Activated T-helper 2 cell treated with anti-CD3 and anti-CD28 coated beads, Interferon-gamma antibody, Interleukin-2, Interleukin-4, amounts not matched to agents 10 μg/mL and 5 μg/mL and 100 μg/mL, durations not matched to agents 14 hours and 24 hours and 36 hours (primary cell): ENCODE data around the gene BOK. TPM values are rescaled to one million over a fixed set of nuclear protein-coding genes. Genes with fewer than 3 reads are reported as not detected.

Experiments used
- DNase-seq: peaks from one replicate; pipeline ENCODE4 v3.0.0; 2021; ENCODE audit warnings: low spot score
- H3K27ac Mint-ChIP-seq: one replicate; pipeline ENCODE4 v1.8.0; 2021; ENCODE audit warnings: mixed read lengths
- H3K27me3 Mint-ChIP-seq: one replicate; pipeline ENCODE4 v1.8.0; 2021; ENCODE audit warnings: low read depth, mixed read lengths
- H3K36me3 Mint-ChIP-seq: one replicate; pipeline ENCODE4 v1.8.0; 2021; ENCODE audit warnings: low read depth, mixed read lengths
- H3K4me1 Mint-ChIP-seq: one replicate; pipeline ENCODE4 v1.8.0; 2021; ENCODE audit warnings: low read depth, mixed read lengths
- H3K4me3 Mint-ChIP-seq: one replicate; pipeline ENCODE4 v1.8.0; 2021; ENCODE audit warnings: low read depth, mild to moderate bottlenecking, moderate library complexity, mixed read lengths
- H3K9me3 Mint-ChIP-seq: one replicate; pipeline ENCODE4 v1.8.0; 2021; ENCODE audit warnings: mixed read lengths
- intact Hi-C: fragments of 100-400 bp; cut with micrococcal nuclease; formaldehyde crosslinking; loops from one replicate; pipeline ENCODE4 v1.15.1; 2023
- total RNA-seq: library from RNA; stranded (reverse); gene quantifications from 2 replicates; pipeline ENCODE4 v1.2.3, GENCODE V29; 2022

BOK gene
- total RNA-seq, 1 donor from 2014 or later = 0.27 TPM

DNA sequence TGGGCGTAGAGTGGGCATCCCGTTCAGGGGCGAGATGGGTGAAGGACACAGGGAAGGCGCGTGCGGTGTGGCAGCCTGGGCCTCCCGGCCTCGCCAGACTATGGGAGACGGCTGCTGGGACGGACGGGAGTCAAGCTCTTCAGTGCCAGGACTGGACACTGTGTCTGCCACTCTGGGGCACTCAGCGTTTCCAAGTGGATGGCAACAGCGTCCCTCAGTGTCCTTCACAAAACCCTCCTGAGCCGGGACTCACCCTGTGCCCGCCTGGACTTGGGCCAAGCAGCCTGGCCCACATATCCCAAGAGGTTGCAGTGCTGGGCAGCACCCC lies 16.3 kb upstream of the BOK start:
- Mint-ChIP-seq H3K4me1 (peaks cover 3% of the 10 kb centered on the region), H3K36me3 (no peaks in the 10 kb centered on the region), H3K27ac (no peak overlapping the region), H3K9me3 (no peaks in the 10 kb centered on the region), H3K4me3 (no peak overlapping the region), H3K27me3 (peaks cover 17% of the 10 kb centered on the region)
- DNase-seq = no peak
- intact Hi-C loops = no loop called here

DNA sequence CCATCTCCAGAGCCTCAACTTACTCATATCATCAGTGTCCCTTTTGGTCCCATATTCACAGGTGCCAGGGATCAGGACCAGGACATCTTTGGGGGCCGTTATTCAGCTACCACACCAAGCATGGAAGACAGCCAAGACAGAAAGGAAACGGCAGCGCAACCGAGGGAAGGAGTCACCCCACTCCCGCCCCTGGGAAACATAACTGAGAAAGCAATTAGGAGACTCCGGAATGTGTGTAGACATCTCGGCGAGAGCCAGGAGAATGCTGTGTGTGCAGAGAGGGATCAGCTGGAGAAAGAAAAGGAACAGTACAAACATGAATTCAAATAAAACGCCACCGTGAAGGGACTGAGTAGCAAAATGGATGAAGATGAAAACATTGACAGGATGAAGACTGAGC lies 13.4 kb upstream of the BOK start:
- Mint-ChIP-seq H3K27ac (no peak overlapping the region), H3K36me3 (no peaks in the 10 kb centered on the region), H3K27me3 (peaks cover 17% of the 10 kb centered on the region), H3K4me1 (peaks cover 3% of the 10 kb centered on the region), H3K9me3 (no peaks in the 10 kb centered on the region), H3K4me3 (no peak overlapping the region)
- no peak for DNase-seq
- intact Hi-C loops = no loop called here

DNA sequence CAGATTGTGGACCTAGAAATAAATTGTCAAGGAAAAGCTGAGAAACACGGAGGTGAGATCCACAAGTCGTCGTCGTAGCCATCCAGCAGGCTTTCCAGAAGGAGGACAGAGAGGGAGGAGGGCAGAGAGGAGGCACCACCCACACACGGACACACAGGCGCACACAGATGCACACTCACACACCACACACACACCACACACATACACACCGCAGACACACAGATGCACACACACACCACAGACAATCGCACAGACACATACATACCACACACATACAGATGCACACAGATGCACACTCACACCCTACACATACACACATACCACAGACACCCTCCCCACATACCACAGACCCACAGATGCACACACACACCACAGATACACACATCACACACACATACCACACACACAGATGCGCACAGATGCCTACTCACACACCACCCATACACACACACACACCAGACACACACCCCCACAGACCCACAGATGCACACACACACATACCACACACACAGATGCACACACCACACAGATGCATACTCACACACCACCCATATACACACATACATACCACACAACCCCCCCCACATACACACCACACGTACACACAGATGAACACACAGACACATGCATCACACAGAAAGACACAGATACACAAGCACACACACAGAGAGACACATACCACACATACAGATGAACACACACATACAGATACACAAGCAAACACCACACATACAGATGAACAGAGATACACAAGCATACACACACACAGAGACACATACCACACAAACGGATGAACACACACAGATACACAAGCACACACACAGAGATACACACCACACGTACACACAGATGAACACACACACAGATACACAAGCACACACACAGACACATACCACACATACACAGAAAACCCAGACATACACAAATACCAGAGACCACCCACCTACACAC lies 12.7 kb upstream of the BOK start:
- Mint-ChIP-seq H3K9me3 (no peaks in the 10 kb centered on the region), H3K4me3 (no peak overlapping the region), H3K36me3 (no peaks in the 10 kb centered on the region), H3K27me3 (peaks cover 13% of the 10 kb centered on the region), H3K27ac (no peak overlapping the region), H3K4me1 (no peaks in the 10 kb centered on the region)
- DNase-seq = no peak
- intact Hi-C loops = no loop called here

DNA sequence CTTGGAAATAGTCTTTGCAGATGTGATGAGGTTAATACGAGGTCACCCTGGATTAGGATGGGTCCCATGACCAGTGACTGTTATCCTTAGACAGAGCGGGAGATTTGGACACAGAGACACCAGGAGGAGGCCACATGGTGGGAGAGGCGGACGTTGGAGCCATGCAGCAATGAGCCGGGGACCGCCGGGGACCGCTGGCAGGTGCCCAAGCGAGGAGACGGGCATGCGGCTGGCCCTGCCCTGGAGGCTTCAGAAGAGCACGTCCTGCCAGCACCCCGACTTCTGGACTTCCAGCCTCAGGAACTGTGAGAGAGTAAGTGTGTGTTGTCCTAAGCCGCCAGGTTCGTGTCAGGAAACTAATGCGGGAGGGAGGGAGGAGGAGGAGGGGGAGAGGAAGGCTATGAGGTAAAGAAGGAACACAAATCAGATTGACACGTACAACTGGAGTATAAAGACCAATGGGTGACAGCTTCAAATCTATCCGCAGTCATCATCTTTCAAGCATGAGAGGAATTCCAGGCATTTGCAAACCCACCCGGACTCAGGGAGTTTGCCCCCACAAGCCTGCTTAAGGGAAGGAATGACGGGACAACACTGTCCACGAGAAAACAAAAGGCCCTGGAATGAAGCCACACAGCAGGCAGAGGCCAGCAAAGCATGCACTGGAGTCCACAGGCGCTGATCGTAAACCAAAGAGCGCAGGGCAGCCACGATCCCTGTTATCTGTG lies 11.6 kb upstream of the BOK start:
- H3K36me3 Mint-ChIP-seq = no peaks in the 10 kb centered on the region
- no peak overlapping the region for H3K4me3 Mint-ChIP-seq
- H3K27ac Mint-ChIP-seq = no peak overlapping the region
- no peaks in the 10 kb centered on the region for H3K9me3 Mint-ChIP-seq
- no peaks in the 10 kb centered on the region for H3K4me1 Mint-ChIP-seq
- DNase-seq = no peak
- intact Hi-C loops = no loop called here
- peaks cover 18% of the 10 kb centered on the region for H3K27me3 Mint-ChIP-seq

DNA sequence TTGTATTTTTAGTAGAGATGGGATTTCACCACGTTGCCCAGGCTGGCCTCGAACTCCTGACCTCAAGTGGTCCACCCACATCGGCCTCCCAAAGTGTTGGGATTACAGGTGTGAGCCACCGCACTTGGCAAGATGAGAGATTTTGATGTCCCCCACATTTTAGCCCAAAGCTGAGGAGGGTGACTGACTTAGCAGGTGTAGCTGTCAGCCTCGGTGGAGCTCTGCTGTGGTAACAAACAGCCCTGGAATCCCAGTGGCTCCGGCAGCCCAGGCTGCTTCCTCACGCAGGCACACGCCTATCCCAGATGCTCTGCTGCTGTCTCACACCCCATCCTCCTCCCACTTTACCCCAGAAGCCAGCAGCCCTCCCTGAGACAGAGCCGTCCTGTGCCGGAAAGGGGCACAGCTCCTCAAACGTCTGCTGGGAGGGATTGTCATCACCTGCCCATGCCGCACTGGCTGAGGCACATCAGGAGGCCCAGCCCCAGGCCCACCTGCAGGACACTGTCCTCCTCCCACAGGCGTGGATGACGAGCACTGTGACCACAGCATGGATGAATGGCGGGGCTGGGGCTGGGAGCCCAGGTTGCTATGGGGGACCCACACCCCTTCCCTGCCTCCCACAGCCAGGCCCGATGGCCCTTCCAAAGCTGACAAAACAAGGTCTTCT lies 10.6 kb upstream of the BOK start:
- no peaks in the 10 kb centered on the region for H3K36me3 Mint-ChIP-seq
- intact Hi-C loops = no loop called here
- no peak overlapping the region for H3K4me3 Mint-ChIP-seq
- no peak for DNase-seq
- H3K27me3 Mint-ChIP-seq = peaks cover 17% of the 10 kb centered on the region
- no peaks in the 10 kb centered on the region for H3K4me1 Mint-ChIP-seq
- H3K27ac Mint-ChIP-seq = no peak overlapping the region
- H3K9me3 Mint-ChIP-seq = no peaks in the 10 kb centered on the region

DNA sequence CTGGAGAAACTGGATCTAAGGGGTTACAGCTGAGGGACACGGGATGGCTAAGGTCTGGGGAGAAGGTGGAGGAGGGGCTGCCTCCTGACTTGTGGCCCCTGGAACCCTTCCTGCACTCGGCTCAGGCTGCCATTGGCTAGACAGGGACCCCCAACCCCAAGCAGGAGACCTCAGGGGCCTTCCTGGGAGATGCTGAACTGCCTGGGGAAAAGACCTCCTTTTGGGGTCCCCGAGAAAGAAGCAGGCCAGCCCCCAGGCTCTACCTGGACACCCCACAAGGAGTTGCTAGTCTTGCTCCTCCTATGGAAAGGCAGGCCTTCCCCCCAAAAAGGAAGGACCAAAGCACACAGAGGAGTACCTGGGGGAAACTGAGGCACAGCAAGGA lies 10.1 kb upstream of the BOK start:
- H3K27me3 Mint-ChIP-seq = peaks cover 14% of the 10 kb centered on the region
- no peaks in the 10 kb centered on the region for H3K36me3 Mint-ChIP-seq
- H3K9me3 Mint-ChIP-seq = no peaks in the 10 kb centered on the region
- H3K4me1 Mint-ChIP-seq = no peaks in the 10 kb centered on the region
- no peak for DNase-seq
- no peak overlapping the region for H3K27ac Mint-ChIP-seq
- intact Hi-C loops = no loop called here
- no peak overlapping the region for H3K4me3 Mint-ChIP-seq

DNA sequence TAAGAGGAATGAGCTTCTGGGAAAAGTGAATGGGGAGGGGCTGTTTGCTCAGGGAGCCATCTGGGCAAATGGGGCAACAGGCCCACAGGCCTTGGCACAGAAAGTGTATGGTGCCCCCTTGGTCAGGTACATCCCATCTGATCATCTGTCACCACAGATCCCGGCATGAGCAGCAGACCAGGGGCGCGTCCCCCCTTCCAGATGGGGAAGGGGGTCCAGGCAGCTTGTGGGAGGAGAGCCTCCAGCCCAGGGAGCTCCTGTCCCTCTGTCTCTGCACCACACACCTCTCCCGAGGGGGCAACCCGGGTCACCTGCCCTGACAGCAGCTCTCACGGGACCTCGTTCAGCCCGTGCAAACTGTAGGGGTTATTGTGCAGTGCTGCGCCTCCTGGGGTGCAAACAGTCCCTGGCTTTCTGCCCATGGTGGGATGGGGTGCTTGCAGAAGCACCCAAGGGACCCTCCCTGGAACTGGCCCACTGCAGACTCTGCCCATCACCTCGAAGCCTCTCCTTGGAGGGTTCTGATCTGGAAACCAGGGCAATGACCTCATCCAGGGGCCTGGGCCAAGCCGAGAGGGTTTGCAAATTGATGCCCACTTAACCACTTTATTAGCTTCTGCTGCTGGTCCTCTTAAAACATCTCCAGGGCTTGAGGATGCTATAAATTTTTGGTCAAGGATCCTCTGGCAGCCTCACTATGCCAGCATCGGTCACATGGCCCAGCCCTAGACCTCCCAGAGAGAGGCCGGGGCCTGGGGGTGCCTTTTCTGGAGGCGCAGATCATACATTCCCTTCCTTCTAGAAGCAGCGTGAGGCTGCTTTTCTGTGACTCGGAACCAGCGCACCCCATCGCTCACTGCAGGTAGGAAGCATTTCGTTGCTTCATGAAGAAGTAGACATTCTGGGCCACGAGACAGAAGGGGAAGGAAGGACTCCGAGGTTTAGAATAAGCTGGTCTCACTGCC lies 7.6 kb upstream of the BOK start:
- H3K4me3 Mint-ChIP-seq = no peak overlapping the region
- H3K27ac Mint-ChIP-seq = no peak overlapping the region

DNA sequence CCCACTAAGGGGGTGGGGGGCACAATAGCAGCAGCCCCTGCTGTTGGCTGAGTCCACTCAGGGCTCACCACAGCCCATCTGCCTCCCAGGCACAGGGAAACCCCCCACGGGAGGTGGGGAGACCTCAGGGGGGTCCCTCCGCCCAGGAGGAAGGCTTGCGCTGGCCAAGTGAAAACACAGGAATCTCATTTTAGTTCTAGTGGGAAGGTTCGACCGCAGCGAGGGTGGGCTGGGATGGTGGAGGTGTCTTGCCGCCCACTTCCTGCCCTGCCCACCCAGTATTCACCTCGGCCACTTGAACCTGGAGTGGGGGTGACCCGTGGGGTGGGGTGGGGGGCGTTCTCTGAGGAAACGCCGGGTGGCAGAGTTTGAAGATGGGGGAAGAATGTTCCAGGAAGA lies 6.9 kb upstream of the BOK start:
- no peak overlapping the region for H3K4me3 Mint-ChIP-seq
- intact Hi-C loops = no loop called here
- H3K27ac Mint-ChIP-seq = no peak overlapping the region
- no peaks in the 10 kb centered on the region for H3K9me3 Mint-ChIP-seq
- peaks cover 18% of the 10 kb centered on the region for H3K27me3 Mint-ChIP-seq
- DNase-seq = no peak
- no peaks in the 10 kb centered on the region for H3K36me3 Mint-ChIP-seq
- H3K4me1 Mint-ChIP-seq = peaks cover 2% of the 10 kb centered on the region

More for the DNA sequence above, 7.6 kb upstream of the BOK start:
- Mint-ChIP-seq H3K27me3 (peaks cover 17% of the 10 kb centered on the region), H3K36me3 (no peaks in the 10 kb centered on the region), H3K9me3 (no peaks in the 10 kb centered on the region), H3K4me1 (peaks cover 2% of the 10 kb centered on the region)
- intact Hi-C loops = no loop called here
- no peak for DNase-seq

DNA sequence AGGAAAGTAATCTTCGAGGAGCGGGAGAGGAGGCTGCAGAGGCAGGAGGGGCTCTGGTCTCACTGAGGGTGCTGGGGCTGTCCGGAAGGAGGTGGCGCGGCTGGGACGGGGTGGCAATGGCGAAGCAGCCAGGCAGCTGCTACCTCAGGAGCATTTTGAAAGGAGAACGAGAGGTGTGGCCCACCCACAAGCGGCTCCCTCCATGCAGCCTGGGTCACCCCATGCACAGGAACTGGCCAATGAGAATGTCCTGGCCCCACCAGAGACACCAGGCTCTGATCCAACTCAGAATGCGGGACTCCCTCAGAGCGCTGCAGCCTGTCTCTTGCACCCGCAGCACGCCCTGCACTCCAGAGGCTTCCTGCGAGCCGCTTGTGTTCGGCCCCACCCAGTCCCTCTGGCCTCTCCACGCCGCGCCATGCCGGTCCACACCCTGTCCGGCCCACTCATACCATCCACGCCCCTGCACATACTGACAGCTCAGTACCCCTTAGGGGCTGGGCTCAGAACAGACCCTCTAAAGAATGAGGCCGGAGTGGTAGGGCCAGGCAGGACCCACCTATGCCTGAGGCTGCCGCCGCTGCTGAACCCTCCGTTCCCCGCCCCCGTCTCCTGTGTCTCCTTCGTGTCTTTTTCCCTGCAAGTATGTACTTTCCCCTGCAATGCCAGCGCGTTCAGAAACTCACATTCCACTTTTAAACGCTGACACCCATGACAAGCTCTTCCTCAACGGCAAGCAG lies 6.4 kb upstream of the BOK start:
- Mint-ChIP-seq H3K27ac (no peak overlapping the region), H3K27me3 (peaks cover 20% of the 10 kb centered on the region), H3K9me3 (no peaks in the 10 kb centered on the region), H3K4me1 (peaks cover 2% of the 10 kb centered on the region), H3K4me3 (no peak overlapping the region), H3K36me3 (no peaks in the 10 kb centered on the region)
- DNase-seq = no peak
- intact Hi-C loops = no loop called here

DNA sequence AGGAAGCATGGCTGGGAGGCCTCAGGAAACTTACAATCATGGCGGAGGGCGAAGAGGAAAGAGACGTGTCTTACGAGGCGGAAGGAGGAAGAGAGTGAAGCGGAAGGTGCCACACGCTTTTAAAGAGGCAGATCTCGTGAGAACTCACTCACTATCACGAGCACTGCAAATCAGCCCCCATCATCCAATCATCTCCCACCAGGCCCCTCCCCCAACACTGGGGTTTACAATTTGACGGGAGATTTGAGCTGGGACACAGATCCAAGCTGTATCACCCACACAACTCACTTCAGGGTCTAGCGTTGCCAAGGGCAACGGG lies 5.1 kb upstream of the BOK start:
- peaks cover 7% of the 10 kb centered on the region for H3K4me1 Mint-ChIP-seq
- no peak overlapping the region for H3K27ac Mint-ChIP-seq
- H3K4me3 Mint-ChIP-seq = no peak overlapping the region
- DNase-seq = no peak
- H3K36me3 Mint-ChIP-seq = no peaks in the 10 kb centered on the region
- intact Hi-C loops = no loop called here
- H3K27me3 Mint-ChIP-seq = peaks cover 33% of the 10 kb centered on the region
- no peaks in the 10 kb centered on the region for H3K9me3 Mint-ChIP-seq

DNA sequence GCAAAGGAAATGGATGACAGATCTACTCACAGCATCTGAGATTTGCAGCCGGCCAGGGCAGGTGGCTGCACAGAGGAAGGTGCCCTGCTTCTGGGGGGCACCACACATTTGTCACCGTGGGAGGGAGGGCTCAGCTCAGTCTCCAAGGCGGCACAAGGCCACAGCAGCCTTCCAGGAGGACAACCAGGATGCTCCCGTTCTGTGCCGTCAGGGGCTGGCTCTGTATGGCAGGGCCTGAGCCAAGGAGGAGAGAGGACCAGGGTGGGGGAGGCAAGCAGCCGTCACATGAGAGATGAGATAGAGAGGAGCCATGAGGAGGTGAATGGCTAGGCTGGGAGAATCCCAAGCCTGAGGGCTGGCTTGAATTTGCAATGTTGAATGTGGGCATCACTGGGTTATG lies 4.6 kb upstream of the BOK start:
- Mint-ChIP-seq H3K27ac (no peak overlapping the region), H3K36me3 (no peaks in the 10 kb centered on the region)

More for the DNA sequence above, 4.6 kb upstream of the BOK start:
- intact Hi-C loops = no loop called here
- H3K4me3 Mint-ChIP-seq = no peak overlapping the region
- no peak for DNase-seq
- peaks cover 7% of the 10 kb centered on the region for H3K4me1 Mint-ChIP-seq
- peaks cover 33% of the 10 kb centered on the region for H3K27me3 Mint-ChIP-seq
- H3K9me3 Mint-ChIP-seq = no peaks in the 10 kb centered on the region
